PFSK-1 (cell line): Measurements from ENCODE around the gene LDLRAP1.

Experiments used
- FOXP2 ChIP-seq: optimal IDR thresholded peaks from 2 replicates; pipeline ENCODE3; 2011; ENCODE audit warnings: borderline replicate concordance, control low read depth, inconsistent platforms; ENCODE audit not compliant: insufficient read depth; ENCODE audit errors: extremely low read length, extremely low read depth
- POLR2AphosphoS5 ChIP-seq: IDR thresholded peaks from 2 replicates; pipeline ENCODE4 v1.6.1; 2012; ENCODE audit warnings: low read depth, mild to moderate bottlenecking, control low read depth, low read length, moderate library complexity
- SIN3A ChIP-seq: IDR thresholded peaks from 2 replicates; pipeline ENCODE4 v1.6.1; 2012; ENCODE audit warnings: mild to moderate bottlenecking, low read length, moderate library complexity, borderline replicate concordance; ENCODE audit not compliant: insufficient read depth
- TAF1 ChIP-seq: IDR thresholded peaks from 2 replicates; pipeline ENCODE4 v1.6.1; 2012; ENCODE audit warnings: low read length, control low read depth, borderline replicate concordance; ENCODE audit not compliant: insufficient read depth
- TF ChIP-seq, protein P1 (sequence below), 2 experiments: IDR thresholded peaks; 2 replicates each; pipeline versions ENCODE4 v1.6.1 to v1.8.0; 2011 to 2012; ENCODE audit warnings: low read depth in 2 of 2, low read length in 2 of 2, control low read depth in 1 of 2, inconsistent platforms in 1 of 2, mild to moderate bottlenecking in 1 of 2, moderate library complexity in 1 of 2; ENCODE audit not compliant: insufficient read depth in 1 of 2

LDLRAP1 gene

DNA sequence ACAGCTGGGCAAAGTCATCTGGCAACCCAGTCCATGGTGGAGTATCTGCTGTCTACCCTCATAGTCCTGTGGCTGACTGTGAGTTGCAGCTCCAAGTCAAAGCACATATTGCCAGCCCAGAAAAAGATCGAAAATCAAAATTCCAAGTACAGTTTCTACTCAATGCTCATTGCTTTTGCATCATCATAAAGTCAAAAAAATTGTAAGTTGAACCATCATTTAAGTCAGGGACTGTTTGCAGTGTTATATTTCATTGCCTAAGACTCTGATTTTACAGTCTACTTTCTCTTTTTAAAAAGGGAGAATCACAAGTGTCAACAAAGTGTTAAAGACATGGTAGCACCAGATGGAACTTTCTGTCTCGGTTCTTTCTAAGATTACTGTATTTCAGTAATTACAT, 50.5 kb downstream of the LDLRAP1 start:
- TF ChIP-seq POLR2AphosphoS5 (no peak), TAF1 (no peak)

DNA sequence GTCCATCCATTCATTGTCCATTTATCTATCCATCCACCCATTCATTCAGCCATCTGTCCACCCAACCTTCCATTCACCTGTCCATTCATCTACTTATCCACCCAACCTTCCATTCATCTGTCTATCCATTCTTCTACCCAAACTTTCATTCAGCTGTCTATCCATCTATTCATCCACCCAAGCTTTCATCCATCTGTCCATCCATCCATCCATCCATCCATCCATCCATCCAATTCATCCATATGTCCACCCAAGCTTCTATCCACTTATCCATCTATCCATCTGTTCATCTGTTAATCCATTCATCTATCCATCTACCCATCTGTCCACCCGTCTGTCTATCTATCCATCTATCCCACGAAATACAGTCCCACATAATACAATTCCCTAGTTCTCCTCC, 51.6 kb downstream of the LDLRAP1 start:
- TF ChIP-seq SIN3A, result no peak

DNA sequence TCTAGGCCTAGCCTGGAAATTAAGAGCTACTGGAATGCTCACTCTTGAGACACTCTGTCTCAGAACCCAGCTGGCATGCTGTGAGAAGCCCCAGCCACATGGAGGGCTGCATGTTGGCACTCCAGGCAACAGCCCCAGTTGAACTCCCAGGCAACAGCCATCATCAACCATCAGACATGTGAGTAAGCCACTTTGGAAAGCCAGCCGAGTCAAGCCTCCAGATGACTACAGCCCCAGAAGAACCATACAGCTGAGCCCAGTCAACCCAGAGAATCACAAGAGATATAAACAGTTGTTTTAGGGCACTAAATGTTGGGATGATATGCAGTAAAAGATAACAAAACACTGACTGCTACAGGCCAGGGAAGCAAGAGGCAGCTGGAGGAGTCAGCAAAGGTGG, 55.5 kb downstream of the LDLRAP1 start:
- TF ChIP-seq FOXP2 (no peak), POLR2AphosphoS5 (no peak), SIN3A (no peak)
- TF ChIP-seq, protein P1, sequence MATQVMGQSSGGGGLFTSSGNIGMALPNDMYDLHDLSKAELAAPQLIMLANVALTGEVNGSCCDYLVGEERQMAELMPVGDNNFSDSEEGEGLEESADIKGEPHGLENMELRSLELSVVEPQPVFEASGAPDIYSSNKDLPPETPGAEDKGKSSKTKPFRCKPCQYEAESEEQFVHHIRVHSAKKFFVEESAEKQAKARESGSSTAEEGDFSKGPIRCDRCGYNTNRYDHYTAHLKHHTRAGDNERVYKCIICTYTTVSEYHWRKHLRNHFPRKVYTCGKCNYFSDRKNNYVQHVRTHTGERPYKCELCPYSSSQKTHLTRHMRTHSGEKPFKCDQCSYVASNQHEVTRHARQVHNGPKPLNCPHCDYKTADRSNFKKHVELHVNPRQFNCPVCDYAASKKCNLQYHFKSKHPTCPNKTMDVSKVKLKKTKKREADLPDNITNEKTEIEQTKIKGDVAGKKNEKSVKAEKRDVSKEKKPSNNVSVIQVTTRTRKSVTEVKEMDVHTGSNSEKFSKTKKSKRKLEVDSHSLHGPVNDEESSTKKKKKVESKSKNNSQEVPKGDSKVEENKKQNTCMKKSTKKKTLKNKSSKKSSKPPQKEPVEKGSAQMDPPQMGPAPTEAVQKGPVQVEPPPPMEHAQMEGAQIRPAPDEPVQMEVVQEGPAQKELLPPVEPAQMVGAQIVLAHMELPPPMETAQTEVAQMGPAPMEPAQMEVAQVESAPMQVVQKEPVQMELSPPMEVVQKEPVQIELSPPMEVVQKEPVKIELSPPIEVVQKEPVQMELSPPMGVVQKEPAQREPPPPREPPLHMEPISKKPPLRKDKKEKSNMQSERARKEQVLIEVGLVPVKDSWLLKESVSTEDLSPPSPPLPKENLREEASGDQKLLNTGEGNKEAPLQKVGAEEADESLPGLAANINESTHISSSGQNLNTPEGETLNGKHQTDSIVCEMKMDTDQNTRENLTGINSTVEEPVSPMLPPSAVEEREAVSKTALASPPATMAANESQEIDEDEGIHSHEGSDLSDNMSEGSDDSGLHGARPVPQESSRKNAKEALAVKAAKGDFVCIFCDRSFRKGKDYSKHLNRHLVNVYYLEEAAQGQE (IDR thresholded peaks at IDR 0.05; ENCODE audit: insufficient read depth in 1 of 2, low read depth in 2 of 2, low read length in 2 of 2), result no peak

DNA sequence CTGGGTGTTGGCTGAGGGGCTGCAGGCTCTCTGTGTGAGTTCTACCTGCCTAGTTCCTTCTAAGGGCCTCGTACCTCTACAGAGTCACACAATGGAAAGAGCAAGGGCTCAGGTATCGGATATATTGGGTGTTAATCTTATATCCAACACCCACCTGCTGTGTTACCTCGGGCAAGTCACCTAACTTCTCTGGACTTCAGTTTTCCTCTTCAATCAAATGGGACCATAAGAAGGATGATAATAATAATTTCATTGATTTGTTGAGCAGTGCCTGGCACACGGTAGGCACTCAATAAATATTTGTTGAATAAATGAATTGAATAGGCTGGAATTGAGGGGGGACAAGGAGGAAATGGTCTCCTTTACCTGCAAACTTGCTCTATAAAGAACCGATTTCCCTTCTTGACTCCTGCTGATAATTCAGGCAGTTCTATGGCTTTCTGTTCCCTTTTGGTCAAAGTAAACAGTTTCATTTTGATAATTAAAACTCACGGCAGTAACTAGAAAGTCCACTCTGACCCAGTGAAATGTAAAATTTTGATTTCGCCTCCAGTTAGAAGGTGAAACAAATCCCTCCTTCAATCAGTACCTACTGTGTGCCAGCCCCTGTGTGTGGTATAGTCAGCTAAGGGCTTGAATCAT, 56.7 kb downstream of the LDLRAP1 start:
- TF ChIP-seq FOXP2 (no peak), POLR2AphosphoS5 (no peak), SIN3A (no peak), TAF1 (no peak)
- TF ChIP-seq, protein P1 (IDR thresholded peaks at IDR 0.05; ENCODE audit: insufficient read depth in 1 of 2, low read depth in 2 of 2, low read length in 2 of 2), result no peak

DNA sequence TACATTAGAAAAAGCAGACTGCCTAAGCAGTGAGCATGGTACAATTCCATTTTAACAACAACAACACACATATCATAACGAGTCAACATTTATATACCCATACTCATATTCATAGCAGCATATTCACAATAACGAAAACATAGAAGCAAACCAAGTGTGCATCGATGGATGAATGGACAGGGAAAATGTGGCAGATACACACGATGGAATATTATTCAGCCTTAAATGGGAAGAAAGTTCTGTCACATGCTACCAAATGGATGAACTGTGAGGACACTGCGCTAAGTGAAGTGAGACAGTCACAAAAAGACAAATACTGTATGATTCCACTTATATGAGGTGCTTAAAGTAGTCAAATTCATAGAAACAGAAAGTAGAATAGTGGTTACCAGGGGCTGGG, 63.7 kb downstream of the LDLRAP1 start:
- TF ChIP-seq FOXP2 (no peak), POLR2AphosphoS5 (no peak), SIN3A (no peak), TAF1 (no peak)
- TF ChIP-seq, protein P1 (IDR thresholded peaks at IDR 0.05; ENCODE audit: insufficient read depth in 1 of 2, low read depth in 2 of 2, low read length in 2 of 2), result no peak

DNA sequence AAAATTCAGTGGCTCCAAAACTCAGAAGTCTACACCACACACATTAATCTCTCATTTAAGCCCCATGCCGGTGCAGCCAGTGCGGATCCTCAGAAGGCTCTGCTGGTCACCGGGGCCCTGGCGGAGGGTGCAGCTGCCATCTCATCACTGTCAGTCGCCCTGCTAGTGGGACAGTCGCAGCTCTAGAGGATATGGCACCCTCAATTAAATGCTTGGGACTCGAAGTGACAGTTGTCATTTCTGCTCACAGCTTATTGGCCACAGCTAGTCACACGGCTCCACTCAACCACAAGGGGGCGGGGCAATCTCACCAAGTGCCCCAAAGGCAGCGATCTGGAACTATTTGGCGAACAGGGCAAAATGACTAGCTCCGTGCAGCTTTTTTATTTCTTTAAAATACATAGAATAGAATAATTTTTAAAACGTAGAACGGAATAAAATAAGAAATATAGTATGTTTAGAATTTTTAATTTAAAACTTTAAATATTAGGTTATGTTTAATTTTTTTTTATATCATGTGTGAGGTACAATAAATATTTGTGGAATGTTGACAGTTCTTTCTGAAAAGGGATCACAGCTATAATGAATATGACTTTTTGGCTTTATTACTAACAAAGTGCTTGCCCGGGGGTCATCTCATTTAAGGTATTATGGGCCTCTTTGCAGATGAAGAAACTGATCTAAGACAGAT, 65.2 kb downstream of the LDLRAP1 start:
- TF ChIP-seq SIN3A (no peak), TAF1 (no peak), POLR2AphosphoS5 (no peak), FOXP2 (no peak)
- TF ChIP-seq, protein P1 (IDR thresholded peaks at IDR 0.05; ENCODE audit: insufficient read depth in 1 of 2, low read depth in 2 of 2, low read length in 2 of 2), result no peak
